ENCODE data around the gene EPHB2.
A peak's percentile ranks its signal among the peaks of the same experiment; 100 is the strongest.

EPHB2 gene

GRCh38 chr1:22865736-22866135 is 155.1 kb downstream of the EPHB2 start:
- DNase-seq, result no peak

DNA sequence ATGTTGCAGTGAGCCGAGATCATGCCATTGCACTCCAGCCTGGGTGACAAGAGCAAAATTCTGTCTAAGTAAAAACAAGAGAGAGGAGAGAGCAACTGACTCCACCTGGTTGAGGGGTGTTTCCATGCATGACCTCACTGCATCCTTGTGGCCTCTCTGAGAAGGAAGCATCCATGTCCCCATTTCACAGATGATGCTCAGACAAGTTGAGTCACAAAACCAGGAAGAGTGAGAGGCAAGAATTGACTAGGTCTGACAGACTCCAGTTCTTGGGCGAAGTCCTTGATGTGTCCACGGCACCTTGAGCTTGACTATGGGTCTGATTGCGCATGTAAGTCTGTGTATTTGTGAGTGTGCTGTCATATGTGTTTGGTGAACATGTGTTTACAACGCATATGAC is 156.2 kb downstream of the EPHB2 start:
- DNase-seq, result no peak

DNA sequence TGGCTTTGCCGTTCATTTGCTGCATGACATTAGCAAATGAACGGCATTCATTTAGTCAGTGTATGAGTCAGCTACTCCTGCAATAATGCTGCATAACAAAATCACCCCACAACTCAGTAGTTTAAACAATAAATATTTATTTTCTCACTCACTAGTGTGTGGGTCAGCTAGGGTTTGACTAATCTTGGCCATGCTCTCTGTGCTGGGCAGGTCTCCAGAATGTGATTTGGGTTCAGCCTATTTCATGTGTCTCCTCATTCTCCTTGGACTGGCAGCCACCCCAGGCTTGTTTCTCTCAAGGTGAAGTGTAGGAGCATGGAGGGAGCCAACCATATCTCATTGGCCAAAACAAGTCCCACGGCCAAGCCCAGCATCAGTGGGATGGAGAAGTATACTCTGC is 157.7 kb downstream of the EPHB2 start:
- DNase-seq, result no peak

DNA sequence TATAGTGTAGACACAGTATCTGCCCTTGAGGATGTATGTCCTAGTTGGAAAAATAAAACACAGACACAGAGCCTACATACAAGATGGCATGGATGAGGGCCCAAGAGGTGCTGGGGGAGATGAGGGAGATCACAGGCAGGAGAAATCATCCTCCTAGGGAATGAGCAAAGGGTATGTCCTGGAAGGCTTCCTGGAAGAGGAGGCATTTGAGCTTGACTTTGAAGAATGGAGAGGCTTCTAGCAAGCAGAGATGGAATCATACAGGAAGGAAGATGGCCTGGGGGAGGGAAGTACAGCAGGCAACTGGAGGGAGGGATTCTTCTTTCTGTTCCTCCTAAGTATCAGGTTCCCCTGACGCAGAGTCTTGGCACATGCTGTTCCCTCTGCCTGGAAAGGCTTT is 158.7 kb downstream of the EPHB2 start:
- DNase-seq, result no peak

DNA sequence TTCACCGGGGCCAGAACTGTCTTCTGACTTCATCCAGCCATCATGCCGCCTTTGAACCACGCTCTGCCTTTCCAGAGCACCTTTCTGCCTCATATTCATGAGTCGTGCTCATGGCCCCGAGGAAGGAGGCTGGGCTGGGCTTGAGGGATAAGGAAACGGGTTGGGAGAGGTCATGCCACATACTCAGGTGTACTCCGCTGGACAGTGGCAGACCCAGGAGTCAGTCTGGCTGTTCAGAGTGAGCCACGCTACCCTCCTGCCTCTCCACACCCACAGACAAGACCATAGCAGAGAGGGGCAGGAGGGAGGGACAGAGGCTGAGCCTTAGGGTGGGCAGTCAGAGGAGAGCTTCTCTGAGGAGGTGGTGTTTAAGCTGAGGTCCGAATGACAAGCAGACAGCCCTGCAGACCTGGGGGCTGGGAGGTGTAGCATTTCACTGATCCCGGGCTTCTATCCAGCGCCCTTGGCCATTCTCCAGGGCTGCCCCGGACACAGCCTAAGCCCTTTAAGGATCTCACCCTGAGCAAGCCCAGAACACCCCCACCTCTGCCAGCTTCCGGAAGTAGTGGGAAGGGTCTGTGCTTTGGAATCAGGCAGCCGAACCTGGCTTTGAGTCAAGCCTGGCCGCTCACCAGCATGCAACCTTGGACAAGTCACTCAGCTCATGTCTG is 159.7 kb downstream of the EPHB2 start:
- DNase-seq, result no peak

- DNase-seq, result no peak
Observed at GRCh38 chr1:22872981-22873664, 162.5 kb downstream of the EPHB2 start.

DNA sequence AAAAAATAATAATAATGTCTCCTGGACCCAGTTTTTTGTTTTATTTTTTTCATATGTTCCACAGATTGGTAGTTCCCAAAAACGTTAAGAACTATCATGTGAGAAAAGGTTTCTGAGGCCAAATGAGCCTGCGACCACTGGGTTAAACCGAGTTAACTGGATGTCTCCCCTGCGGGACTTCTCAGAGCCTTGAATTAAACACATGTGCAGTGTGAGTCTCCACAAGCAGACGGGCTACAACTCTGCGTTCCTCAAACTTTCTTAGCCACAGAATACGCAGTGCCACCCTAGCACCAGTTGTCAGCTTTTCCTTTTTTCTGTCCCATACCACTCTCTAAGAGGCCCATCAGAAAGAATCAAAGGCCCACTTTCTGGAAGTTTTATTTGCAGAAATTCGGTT is 164.1 kb downstream of the EPHB2 start:
- no peak for DNase-seq

DNA sequence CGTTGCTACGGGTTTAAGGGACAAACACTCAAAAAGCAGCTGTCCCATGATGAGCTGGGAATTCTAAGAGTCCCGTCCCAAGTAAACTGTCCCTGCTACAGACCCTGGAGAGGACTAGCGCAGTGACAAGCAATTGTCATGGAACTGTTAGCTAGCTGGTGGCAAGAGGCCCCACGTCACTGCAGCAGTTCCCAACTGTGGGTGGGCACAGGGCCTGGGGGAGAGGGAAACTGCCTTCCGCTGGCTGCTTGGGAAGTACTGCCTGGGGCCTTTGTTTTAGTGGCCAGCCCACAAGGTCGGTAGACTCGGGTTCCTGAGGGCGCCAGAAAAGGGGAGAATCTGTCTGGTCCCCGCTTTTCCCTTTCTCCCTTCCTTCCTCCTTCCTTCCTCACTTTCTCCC is 164.6 kb downstream of the EPHB2 start:
- DNase-seq, result no peak

- DNase-seq, result no peak
Observed at GRCh38 chr1:22875841-22876240, 165.2 kb downstream of the EPHB2 start.

DNA sequence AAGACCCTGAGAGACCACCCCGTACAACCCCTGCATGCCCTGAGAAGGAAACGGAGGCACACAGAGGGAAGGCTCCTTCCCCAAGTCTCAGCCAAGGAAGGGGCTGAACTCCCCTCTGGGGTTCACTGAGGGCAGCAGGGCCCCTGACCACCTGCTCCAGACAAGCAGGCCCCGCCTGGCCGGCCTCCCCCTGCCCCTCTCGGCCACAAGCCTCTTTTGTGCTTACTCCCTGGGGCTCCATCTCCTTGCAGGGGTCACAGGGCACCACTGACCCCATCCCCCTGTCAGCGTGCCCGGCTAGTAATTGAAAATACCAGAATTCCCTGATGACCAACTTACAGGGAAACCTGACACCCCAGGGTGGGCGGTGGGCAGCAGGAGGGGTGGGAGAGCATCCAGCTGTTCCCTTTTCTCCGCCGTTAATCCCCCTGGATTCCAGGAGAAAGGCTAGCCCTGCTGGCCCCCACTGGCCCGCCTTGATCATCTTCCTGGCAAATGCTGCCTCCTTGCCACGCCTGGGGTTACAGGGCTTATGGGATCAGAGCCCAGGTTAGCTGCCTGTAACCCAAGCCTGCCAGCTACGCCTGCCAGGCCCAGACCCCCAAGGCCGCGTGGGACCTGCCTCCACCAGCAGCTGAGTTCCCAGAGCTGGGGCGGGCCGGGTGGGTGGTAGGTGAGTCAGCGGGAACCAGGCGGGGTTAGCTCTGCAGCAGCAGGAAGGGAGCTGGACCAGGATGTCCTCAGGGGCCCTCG is 165.9 kb downstream of the EPHB2 start:
- no peak for DNase-seq

DNA sequence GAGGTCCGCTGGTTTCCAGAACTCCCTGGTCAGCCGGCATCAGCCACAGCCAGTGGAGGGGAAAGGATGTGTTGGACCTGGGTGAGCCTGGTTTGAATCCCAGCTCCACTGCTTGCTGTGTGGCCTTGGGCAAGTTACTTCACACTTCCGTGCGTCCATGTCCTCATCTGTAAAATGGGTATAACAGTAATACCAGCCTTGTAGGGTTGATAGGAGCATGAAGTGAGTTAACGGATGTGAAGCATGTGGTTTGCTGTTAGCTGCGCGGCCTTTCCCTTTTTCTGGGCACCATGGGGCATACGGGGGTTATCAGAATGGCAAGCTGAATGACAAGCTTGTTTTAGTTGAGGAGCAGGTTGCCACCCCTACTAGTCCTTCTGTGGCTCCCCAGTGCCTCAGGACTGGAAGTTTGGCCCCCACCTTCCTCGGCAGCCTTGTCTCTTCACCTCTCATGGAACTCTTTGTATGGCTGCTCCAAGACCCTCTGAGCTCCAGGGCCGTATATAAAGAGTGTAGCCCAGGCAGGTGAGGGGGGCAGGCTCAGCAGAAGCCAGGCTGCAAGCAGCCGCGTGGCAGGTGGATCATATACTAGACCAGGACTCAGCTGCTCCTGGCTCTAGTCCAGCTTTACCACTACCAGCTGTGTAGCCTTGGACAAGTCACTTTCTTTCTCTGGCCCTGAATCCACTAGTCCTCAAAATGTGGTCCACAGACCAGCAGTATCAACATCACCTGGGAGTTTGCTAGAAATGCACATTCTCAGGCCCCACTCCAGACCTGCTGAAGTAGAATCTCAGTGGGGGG is 166.7 kb downstream of the EPHB2 start:
- no peak for DNase-seq

DNA sequence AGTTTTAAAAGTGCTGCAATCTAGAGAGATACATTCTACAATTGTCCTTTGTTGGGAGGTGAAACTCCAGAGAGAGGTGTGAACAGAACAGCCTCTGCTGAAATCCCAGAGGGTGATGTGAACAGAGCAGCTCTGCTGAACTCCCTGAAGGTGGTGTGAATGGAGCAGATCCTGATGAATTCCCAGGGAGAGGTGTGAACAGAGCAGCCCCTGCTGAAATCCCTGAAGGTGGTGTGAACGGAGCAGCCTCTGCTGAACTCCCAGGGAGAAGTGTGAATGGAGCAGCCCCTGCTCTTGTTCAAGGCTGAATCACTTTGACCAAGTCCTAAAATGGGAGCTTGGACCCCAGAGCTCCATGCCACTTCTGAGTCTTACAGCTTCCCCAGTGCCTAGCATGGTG is 167.3 kb downstream of the EPHB2 start:
- no peak for DNase-seq

GRCh38 chr1:22878626-22879025 is 168.0 kb downstream of the EPHB2 start:
- DNase-seq, result no peak

DNA sequence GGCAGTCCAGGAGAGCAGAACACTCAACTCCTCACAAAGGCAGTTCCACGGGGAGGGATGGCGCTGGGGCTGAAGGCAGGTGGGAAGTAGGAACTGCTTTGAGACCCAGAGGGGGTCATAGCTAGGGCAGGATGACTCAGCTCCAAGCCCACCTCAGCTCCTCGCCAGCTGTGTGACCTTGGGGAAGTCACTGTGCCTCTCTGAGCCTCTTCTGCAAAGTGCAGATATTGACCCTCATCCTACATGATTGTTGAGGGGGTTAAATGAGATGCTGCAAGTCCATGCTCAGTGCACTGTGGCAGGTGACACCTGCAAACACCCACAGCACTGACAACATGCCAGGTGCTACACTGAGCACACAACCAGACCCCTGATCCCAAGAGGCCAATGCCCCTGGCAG is 168.8 kb downstream of the EPHB2 start:
- no peak for DNase-seq

DNA sequence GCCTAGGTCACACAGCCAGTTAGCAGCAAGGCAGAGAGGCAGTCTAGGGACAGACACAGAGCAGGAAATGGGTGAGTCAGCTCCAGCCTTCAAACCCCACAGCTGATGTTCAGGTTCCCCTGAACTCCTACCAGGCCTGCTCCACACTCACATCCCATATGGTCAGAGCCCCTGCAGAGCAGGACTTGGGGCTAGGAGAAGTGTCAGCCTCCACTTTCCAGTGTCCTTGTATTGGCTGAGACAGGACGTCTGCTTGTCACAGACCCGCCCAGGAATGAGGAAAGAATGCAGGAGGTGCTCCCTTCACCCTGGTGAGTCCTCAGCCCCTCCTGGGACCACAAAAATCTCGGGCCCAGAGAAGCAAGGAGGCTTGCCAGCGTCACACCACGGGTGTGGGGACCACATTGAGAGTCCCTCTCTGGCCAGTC is 169.5 kb downstream of the EPHB2 start:
- DNase-seq, result no peak

GRCh38 chr1:22883406-22883805 is 172.8 kb downstream of the EPHB2 start:
- no peak for DNase-seq

DNA sequence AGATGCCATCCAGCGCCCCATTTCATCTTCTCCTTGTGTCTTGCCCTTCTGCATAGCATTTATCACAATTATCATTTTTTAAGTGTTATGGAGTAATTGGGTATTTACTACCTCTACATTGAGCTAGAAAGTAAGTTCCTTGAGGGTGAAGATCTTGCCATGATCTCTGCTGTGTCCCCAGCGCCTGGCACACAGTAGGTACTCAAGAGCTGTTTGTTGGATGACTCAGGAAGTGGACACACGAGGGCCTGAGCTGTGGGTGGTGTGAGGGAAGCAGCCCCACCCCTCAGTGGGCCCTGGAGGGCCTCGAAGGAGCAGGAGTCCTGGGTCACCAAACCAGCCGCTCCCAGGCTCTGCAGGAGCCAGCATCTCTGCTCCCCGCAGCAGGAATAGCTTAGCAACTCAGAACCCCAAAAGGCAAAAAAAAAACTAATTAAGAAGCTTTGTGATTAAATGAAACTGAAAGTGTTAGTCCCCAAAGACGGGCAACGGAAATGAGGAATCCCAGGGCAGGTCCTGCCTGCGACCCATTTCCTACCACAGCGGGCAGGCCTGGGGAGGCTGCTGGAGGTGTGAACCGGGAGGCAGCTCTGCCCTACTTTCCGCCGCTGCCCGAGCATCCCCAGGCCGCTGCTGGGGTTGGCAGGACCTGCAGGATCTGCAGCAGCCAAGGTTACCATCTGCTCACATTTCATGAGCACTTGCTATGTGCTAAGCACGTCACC is 174.3 kb downstream of the EPHB2 start:
- DNase-seq, result no peak

GRCh38 chr1:22886211-22886610 is 175.6 kb downstream of the EPHB2 start:
- no peak for DNase-seq

DNA sequence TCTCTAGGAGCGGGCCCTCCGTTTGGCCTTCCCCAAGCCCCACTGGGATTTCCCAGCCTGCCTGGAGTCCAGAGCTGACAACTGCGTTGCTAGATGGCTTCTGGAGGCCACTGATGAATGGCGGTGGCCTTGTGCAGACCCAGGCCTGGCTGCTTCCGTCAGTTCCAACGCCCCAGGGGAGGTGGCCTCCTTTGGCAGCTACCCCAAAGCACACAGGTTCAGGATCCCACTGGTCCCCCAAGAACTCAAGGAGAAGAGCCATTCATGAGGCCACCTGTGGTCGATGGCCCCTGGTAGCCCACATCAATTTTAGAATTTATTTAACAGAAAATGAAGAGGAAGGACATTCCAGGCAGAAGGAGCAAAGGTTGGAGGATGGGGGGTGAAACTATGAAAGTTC is 176.9 kb downstream of the EPHB2 start:
- DNase-seq, result no peak

GRCh38 chr1:22888320-22889075 is 177.9 kb downstream of the EPHB2 start:
- no peak for DNase-seq

DNA sequence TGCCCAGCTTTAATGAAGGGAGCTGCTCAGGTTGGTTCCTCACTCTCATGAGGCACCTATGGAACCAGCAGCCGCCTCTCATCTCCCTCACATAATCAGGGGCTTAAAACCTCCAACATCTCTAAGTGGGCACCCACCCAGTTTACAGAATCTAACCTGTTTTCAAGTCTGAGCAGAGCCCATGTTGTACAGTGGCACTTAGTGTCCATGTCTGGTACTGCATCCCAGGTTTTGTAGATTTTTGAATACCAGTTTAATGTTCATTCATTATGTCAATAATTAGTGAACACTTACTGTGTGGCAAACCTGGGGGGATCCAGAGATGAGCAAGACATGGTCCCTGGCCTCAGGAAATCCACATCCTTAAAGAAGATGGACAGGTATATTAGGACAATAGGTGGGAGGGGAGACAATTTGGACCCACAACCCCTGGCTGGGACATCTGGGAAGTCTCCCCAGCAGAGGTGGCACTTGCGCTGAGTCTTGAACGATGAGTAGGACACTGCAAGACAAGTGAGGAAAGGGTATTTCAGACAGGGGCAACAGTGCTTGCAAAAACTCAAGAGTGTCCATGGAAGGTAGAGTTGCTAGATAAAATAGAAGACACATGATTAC is 178.7 kb downstream of the EPHB2 start:
- peak; percentile 14 for DNase-seq
